ENCODE results near the gene TRAIP. TPM values are rescaled to one million over a fixed set of nuclear protein-coding genes. Genes with fewer than 3 reads are reported as not detected.

The TRAIP gene
- polyA plus RNA-seq, 2 of the 4 experiments (the other 2 are of a cell fraction), result 10.2 to 10.7 TPM

- POLR2A ChIA-PET, result no interaction called here
- no peak for TF ChIP-seq KDM5A (IDR thresholded peaks at IDR 0.05)
- TF ChIP-seq KDM1A (IDR thresholded peaks at IDR 0.05; ENCODE audit: low read depth), result no peak
- no peak for TF ChIP-seq FOXS1 (CRISPR knock-in tag; IDR thresholded peaks at IDR 0.05)
- no peak for TF ChIP-seq E2F6 (IDR thresholded peaks at IDR 0.05; ENCODE audit: borderline replicate concordance, low read depth)
- no peak for TF ChIP-seq MAZ (IDR thresholded peaks at IDR 0.05; ENCODE audit: borderline replicate concordance, low read depth, low read length)
- TF ChIP-seq EP300 (IDR thresholded peaks at IDR 0.05), result no peak
- TF ChIP-seq RAD21 (conservative IDR thresholded peaks at IDR 0.05 in 1 of 2, IDR thresholded peaks at IDR 0.05 in 1 of 2), result no peak
- no peak for TF ChIP-seq CTCF (IDR thresholded peaks at IDR 0.05)
- TF ChIP-seq ZSCAN20 (CRISPR knock-in tag; IDR thresholded peaks at IDR 0.05), result no peak
- no peak for TF ChIP-seq BCL3 (IDR thresholded peaks at IDR 0.05)
- TF ChIP-seq ZFP36 (IDR thresholded peaks at IDR 0.05; ENCODE audit: borderline replicate concordance, partially characterized antibody), result no peak
- TF ChIP-seq TFCP2L1 (CRISPR knock-in tag; IDR thresholded peaks at IDR 0.05), result no peak
- no peak for TF ChIP-seq HEYL (CRISPR knock-in tag; IDR thresholded peaks at IDR 0.05)
- TF ChIP-seq FOSL2 (IDR thresholded peaks at IDR 0.05), result no peak
- TF ChIP-seq FOSL2 (CRISPR knock-in tag; IDR thresholded peaks at IDR 0.05), result no peak
- CTCF ChIA-PET, result interaction anchor here (1.1 to 2.4 kb wide), 4 partner anchors 13 to 24 kb away, joined by 3 to 11 read pairs (median 4); no protein-coding TSS in a partner anchor
- no peak for ATAC-seq
- Histone ChIP-seq H3K4me2 (no peak overlapping the region), H3K4me3 (no peak overlapping the region), H3K9me3 (no peaks in the 10 kb centered on the region), H3K4me1 (no peaks in the 10 kb centered on the region), H3K27ac (no peak overlapping the region)
- no peak for DNase-seq (ENCODE audit: low read depth in 1 of 2, low spot score in 1 of 2)
- WGBS (ENCODE audit: missing lambda C conversion rate), result 46% methylated on average over 4 of the region's 6 CpGs
- no peak for FAIRE-seq
These were observed 25.8 kb upstream of the TRAIP start for GRCh38 chr3:49882166-49882565.

- FAIRE-seq (no peak), DNase-seq (ENCODE audit: low read depth in 1 of 2, low spot score in 1 of 2) (no peak), ATAC-seq (0 out of 6 replicates have a peak, but pooled peaks of 1 of the 2 experiments have one; percentile 20)
- ChIA-PET POLR2A (no interaction called here), CTCF (interaction anchor here (0.9 to 2.4 kb wide), 5 partner anchors 18 to 48 kb away, joined by 3 to 11 read pairs (median 4); no protein-coding TSS in a partner anchor)
- Histone ChIP-seq H3K27ac (no peak overlapping the region), H3K9me3 (no peaks in the 10 kb centered on the region), H3K4me1 (no peaks in the 10 kb centered on the region), H3K4me3 (no peak overlapping the region), H3K4me2 (no peak overlapping the region)
- WGBS (ENCODE audit: missing lambda C conversion rate), result 61% methylated on average over 5 of the region's 6 CpGs
- TF ChIP-seq HOXB5 (CRISPR knock-in tag; IDR thresholded peaks at IDR 0.05) (no peak), CHD2 (IDR thresholded peaks at IDR 0.05; ENCODE audit: low read length, partially characterized antibody) (no peak), HOXB13 (CRISPR knock-in tag; IDR thresholded peaks at IDR 0.05; ENCODE audit: low read depth) (no peak), PBX3 (IDR thresholded peaks at IDR 0.05) (no peak), POLR2A (IDR thresholded peaks at IDR 0.05; ENCODE audit: low read length) (no peak), CTCF (IDR thresholded peaks at IDR 0.05) (no peak), ESRRA (IDR thresholded peaks at IDR 0.05; ENCODE audit: borderline replicate concordance, low read length) (no peak)
These were observed 24.4 kb upstream of the TRAIP start for GRCh38 chr3:49880581-49881315.
